ENCODE measurements around the gene ZNF761.
"Not testable (repeated sequence)": the region's sequence is repeated elsewhere in the genome, so short reads cannot be mapped to it uniquely, and the experiment has no call there.

ZNF761 gene

GRCh38 chr19:53460131-53460721 is 28.4 kb downstream of the ZNF761 start:
- not testable (repeated sequence) for FAIRE-seq

DNA sequence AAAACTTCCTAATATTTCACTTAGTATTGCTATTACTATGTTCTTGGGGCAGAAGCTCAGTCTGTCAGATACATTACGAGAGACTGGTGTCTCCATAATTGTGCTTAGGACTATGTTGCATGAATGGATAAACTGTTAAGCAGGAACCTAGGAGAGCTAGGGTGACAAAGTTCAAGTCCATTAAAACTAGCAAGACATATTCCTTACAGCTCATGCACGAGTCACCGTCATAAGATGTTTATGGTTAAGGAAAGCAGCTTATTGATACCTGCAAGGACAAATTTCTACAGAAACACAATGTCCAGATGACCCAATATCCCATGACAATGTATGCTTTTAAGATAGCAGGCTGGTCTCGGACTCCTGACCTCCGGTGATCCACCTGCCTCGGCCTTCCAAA is 30.1 kb downstream of the ZNF761 start:
- FAIRE-seq: no peak

GRCh38 chr19:53462861-53463260 is 31.1 kb downstream of the ZNF761 start:
- FAIRE-seq: no peak

DNA sequence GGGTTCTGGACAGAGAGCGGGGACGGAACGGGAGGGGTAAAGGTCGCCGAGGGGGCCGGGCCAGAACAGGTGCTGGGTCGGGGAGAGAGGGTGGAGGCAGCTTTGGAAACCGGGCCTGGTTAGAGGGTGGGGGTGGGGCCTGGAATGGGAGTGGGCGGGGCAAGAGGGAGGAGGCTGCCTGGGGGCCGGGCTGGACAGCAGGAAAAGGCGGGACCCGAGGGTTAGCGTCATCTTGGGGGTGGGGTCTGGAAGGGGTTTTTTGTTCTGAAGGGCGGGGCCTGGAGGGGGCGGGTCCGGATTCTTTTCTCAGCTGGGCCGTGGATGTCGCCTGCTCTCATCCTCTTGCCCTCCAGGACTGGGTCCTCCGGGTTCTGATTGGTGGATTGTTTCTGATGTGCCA is 31.5 kb downstream of the ZNF761 start:
- FAIRE-seq: no peak

- FAIRE-seq: no peak
Measured at GRCh38 chr19:53466726-53467484, 35.1 kb downstream of the ZNF761 start.

GRCh38 chr19:53467485-53468262 is 35.9 kb downstream of the ZNF761 start, which contains the start of gene ZNF813:
Gene ZNF813, plus strand, starts transcription at chr19:53467733. Its CDS starts 16,090 bp downstream, at chr19:53483823.
- no peak for FAIRE-seq

DNA sequence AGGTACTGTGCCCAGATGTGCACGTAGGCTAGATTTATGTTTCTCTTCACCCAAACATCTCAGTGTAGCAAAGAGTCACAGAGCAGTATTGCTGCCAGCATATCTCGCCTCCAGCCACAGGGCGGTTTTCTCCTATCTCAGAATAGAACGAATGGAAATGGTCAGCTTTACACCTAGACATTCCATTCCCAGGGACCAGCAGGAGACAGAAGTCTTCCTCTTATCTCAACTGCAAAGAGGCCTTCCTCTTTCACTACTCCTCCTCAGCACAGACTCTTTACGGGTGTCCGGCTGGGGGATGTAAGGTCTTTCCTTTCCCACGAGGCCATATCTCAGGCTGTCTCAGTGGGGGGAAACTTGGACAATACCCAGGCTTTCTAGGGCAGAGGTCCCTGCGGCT is 36.8 kb downstream of the ZNF761 start:
- not testable (repeated sequence) for FAIRE-seq

DNA sequence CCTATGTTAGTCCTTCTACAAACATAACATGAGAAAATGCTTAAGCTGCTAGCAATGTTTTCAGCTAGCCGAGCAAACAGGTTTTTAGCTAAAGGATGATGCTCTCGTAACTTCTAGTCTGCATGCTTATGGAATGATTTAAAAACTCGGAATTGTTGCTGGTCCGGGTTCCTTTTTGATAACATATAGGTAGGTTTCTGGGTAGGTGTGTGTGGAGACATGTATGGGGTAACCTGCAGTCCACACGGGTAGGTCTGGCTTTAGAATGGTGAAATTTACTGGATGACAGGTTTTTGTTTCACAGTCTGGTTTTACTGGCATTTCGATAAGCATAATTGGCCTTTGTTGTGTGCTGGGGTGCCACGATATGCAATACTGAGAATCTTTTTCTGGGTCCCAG is 40.1 kb downstream of the ZNF761 start:
- no peak for FAIRE-seq

GRCh38 chr19:53474832-53475231 is 43.0 kb downstream of the ZNF761 start:
- FAIRE-seq: not testable (repeated sequence)

- FAIRE-seq: not testable (repeated sequence)
Measured at GRCh38 chr19:53475470-53475869, 43.7 kb downstream of the ZNF761 start.

GRCh38 chr19:53483751-53484150 is 52.0 kb downstream of the ZNF761 start:
- not testable (repeated sequence) for FAIRE-seq

DNA sequence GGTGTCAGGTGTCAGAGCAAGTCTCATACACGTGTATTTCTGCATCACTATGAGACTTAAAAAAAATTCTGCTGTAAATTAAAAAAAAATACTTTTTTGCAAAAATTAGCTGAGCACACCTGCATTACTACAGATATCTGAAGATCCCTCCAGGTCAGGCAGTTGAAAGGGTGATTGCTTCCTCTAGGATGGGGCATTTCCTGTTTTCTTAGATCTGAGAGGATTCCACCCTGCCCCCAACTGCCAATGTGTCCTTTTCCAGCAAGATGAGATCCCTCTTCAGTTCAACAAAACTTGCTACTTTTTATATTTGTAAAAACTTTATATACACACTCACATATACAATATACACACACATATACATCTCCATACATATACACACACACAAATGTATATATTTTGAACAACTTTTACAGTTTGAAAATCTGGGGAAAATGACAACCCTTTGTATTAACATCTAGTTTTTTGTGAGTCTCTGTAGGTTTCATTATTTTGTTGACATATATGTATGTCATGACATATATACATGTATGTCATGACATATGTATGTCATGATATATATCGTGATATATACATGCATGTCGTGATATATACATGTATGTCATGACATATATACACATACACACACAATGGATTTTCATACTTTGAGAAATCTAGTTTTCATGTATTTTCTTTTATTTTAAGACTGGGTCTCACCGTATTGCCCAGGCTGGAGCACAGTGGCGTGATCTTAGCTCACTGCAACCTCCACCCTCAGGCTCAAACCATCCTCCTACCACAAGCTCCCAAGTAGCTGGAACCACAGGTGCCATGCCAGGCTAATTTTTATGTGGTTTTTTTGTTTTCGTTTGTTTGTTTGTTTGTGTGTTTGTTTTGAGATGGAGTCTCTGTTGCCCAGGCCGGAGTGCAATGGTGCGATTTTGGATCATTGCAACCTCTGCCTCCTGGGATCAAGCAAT is 53.5 kb downstream of the ZNF761 start:
- no peak for FAIRE-seq

GRCh38 chr19:53492153-53492552 is 60.4 kb downstream of the ZNF761 start:
- FAIRE-seq: no peak

DNA sequence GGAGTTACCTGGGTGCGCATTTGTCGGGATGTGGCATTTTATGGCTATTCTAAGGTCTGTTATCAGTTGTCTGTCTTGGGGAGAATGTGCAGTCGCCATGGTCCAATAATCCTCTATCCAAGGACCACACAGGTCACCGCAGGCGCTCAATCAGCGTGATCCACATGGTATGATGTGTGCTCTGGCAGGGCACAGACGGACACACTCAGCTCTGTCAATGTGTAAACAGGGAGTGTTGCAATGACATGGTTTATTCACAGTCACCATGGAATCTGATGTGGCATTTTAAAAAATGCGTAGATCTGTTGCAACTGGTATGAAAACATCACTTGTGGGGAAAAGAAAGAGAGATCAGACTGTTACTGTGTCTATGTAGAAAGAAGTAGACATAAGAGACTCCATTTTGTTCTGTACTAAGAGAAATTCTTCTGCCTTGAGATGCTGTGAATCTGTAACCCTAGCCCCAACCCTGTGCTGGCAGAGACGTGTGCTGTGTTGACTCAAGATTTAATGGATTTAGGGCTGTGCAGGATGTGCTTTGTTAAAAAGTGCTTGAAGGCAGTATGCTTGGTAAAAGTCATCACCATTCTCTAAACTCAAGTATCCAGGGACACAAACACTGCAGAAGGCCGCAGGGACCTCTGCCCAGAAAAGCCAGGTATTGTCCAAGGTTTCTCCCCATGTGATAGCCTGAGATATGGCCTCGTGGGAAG is 65.7 kb downstream of the ZNF761 start:
- FAIRE-seq: not testable (repeated sequence)

DNA sequence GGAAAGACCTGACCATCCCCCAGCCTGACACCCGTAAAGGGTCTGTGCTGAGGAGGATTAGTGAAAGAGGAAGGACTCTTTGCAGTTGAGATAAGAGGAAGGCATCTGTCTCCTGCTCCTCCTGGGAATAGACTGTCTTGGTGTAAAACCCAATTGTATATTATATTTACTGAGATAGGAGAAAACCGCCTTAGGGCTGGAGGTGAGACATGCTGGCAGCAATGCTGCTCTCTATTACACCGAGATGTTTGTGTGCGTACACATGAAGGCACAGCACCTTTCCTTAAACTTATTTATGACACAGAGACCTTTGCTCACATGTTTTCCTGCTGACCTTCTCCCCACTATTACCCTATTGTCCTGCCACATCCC is 66.2 kb downstream of the ZNF761 start:
- not testable (repeated sequence) for FAIRE-seq

- FAIRE-seq: not testable (repeated sequence)
Measured at GRCh38 chr19:53503151-53503550, 71.4 kb downstream of the ZNF761 start.

- FAIRE-seq: not testable (repeated sequence)
Measured at GRCh38 chr19:53503671-53504364, 72.0 kb downstream of the ZNF761 start.

DNA sequence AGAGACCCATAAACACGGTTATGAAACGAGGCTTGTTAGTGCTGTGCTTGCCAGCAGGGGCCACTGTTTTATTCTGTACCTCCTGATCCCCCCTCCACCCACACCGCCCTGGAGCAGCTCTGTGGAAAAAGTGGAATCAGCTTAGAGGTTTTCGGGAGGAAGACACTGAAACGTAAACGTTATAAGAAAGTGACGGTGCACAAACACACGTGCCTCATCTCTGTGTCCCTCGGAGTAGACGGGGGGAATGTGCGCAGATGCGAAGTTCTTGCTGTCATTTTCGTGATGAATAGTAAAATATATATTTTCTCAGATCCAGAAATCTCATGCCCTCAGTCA is 72.5 kb downstream of the ZNF761 start:
- peak; percentile 62 for FAIRE-seq

DNA sequence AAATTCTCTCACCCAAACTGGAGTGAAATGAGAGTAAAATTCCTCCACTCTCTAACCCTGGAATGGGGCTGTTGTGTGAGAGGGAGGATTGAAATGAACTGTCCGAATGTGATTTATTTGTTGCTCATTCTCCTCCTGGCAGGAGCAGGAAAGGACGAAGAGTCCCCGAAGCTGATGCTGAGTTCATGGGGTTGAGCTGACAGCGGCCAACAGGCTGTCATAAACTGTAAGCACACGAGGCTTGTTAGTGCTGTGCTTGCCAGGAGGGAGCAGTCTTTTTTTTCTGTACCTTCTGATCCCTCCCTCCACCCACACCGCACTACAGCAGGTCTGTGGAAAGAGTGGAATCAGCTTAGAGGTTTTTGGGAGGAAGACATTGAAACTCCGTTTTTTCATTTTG is 73.1 kb downstream of the ZNF761 start:
- no peak for FAIRE-seq

GRCh38 chr19:53506728-53507127 is 74.9 kb downstream of the ZNF761 start:
- no peak for FAIRE-seq
